CD4-positive, alpha-beta T cell (primary cell): Measurements from ENCODE around the gene CLHC1. TPM values are rescaled to one million over a fixed set of nuclear protein-coding genes. Genes with fewer than 3 reads are reported as not detected.

Source experiments
- ATAC-seq: fragments of 200-7000 bp; cut with Tn5 transposase; one replicate; pipeline ENCODE4 v1.10.0; 2022; ENCODE audit warnings: mild to moderate bottlenecking; ENCODE audit not compliant: poor library complexity
- CTCF ChIA-PET: fragments of 350-600 bp; sonication (Branson Sonifier 250); formaldehyde crosslinking; loops from one replicate; lab custom pipeline; 2021; ENCODE audit warnings: antibody characterized with exemption, inconsistent platforms; lab: Charles Lee
- POLR2A ChIA-PET: fragments of 350-600 bp; sonication (Branson Sonifier 250); formaldehyde crosslinking; loops from one replicate; lab custom pipeline; 2021; ENCODE audit warnings: antibody characterized with exemption, inconsistent platforms; lab: Charles Lee
- DNase-seq, 14 experiments: peaks; one replicate each; pipeline ENCODE4 v3.0.0-alpha.2; 2013 to 2020; ENCODE audit warnings: mixed read lengths in 2 of 14
- H3K27ac ChIP-seq, 2 donors: one replicate each; pipeline versions ENCODE4 v1.5.1 to v1.7.0; 2013; ENCODE audit warnings: low read length in 2 of 2, low read depth in 1 of 2, mild to moderate bottlenecking in 1 of 2
- H3K27me3 ChIP-seq, 2 experiments: 1 replicate in 1 of 2; 2 replicates in 1 of 2; pipeline versions ENCODE4 v1.6.1 to v1.7.0; 2013; ENCODE audit warnings: low read length in 2 of 2, control low read depth in 1 of 2, mild to moderate bottlenecking in 1 of 2, moderate library complexity in 1 of 2; ENCODE audit not compliant: insufficient read depth in 2 of 2, control insufficient read depth in 1 of 2
- H3K36me3 ChIP-seq: one replicate; pipeline ENCODE4 v1.6.1; 2013; ENCODE audit warnings: low read length, control low read depth; ENCODE audit not compliant: insufficient read depth
- H3K4me1 ChIP-seq: one replicate; pipeline ENCODE4 v1.6.1; 2013; ENCODE audit warnings: low read length, control low read depth; ENCODE audit not compliant: insufficient read depth
- H3K4me3 ChIP-seq: one replicate; pipeline ENCODE4 v1.5.1; 2013; ENCODE audit warnings: mild to moderate bottlenecking, low read length, moderate library complexity
- H3K9me3 ChIP-seq, 2 experiments: 1 replicate in 1 of 2; 2 replicates in 1 of 2; pipeline versions ENCODE4 v1.6.1 to v1.7.0; 2013; ENCODE audit warnings: low read length in 2 of 2, mild to moderate bottlenecking in 2 of 2, control low read depth in 1 of 2, moderate library complexity in 1 of 2; ENCODE audit not compliant: control insufficient read depth in 1 of 2, insufficient read depth in 1 of 2
- H3K27ac Mint-ChIP-seq: one replicate; pipeline ENCODE4 v1.8.0; 2020; ENCODE audit warnings: mixed read lengths
- H3K27me3 Mint-ChIP-seq: one replicate; pipeline ENCODE4 v1.8.0; 2021; ENCODE audit warnings: mixed read lengths
- H3K36me3 Mint-ChIP-seq: one replicate; pipeline ENCODE4 v1.8.0; 2021; ENCODE audit warnings: low read depth, mixed read lengths
- H3K4me1 Mint-ChIP-seq: one replicate; pipeline ENCODE4 v1.8.0; 2021; ENCODE audit warnings: low read depth, mixed read lengths
- H3K4me3 Mint-ChIP-seq: one replicate; pipeline ENCODE4 v1.8.0; 2020; ENCODE audit warnings: mild to moderate bottlenecking, mixed read lengths
- H3K9me3 Mint-ChIP-seq: one replicate; pipeline ENCODE4 v1.8.0; 2020; ENCODE audit warnings: mixed read lengths
- CTCF ChIP-seq: fragments of 200-600 bp; IDR thresholded peaks from one replicate; pipeline ENCODE4 v1.8.0; 2022; ENCODE audit warnings: antibody characterized with exemption, mild to moderate bottlenecking
- intact Hi-C, 2 experiments: fragments of 100-400 bp; cut with DNase I in 1 of 2; cut with micrococcal nuclease in 1 of 2; formaldehyde crosslinking; loops; one replicate each; pipeline versions ENCODE4 v1.15.1 to v1.9.0; 2023 to 2025; cut with DNase I, micrococcal nuclease
- total RNA-seq, 174 experiments: library from RNA in 2 of 174; stranded (reverse) in 2 of 174; gene quantifications; one replicate each; pipeline ENCODE4 v1.2.3 and lab custom pipeline; 2021 to 2026

The CLHC1 gene
- total RNA-seq, 2 experiments from 2014 or later = 4.4 TPM

- H3K36me3 ChIP-seq = no peaks in the 10 kb centered on the region
- H3K27me3 ChIP-seq = no peaks in the 10 kb centered on the region
- H3K27ac Mint-ChIP-seq = no peak overlapping the region
- H3K4me1 Mint-ChIP-seq = no peaks in the 10 kb centered on the region
- ATAC-seq = peak; percentile 72
- no peaks in the 10 kb centered on the region for H3K9me3 Mint-ChIP-seq
- no peaks in the 10 kb centered on the region for H3K4me1 ChIP-seq
- H3K36me3 Mint-ChIP-seq = no peaks in the 10 kb centered on the region
- intact Hi-C loops = loop anchor here in 1 of 2 experiments (1.0 kb wide), 2 partner anchors 153 to 268 kb away; no protein-coding TSS in a partner anchor
- peak in 10 of 14 experiments; percentile 10 to 73 (median 30) for DNase-seq
- ChIA-PET CTCF (interaction anchor here (0.7 to 1.4 kb wide), 10 partner anchors 9 to 442 kb away, joined by 3 to 5 read pairs (median 4); partner anchors contain the start of gene RTN4), POLR2A (interaction anchor here (0.7 to 1.6 kb wide), 8 partner anchors 13 to 152 kb away, joined by 3 to 5 read pairs (median 3); partner anchors contain the start of genes RPS27A and RTN4)
- peak; percentile 84 for TF ChIP-seq CTCF
- H3K27me3 Mint-ChIP-seq = no peaks in the 10 kb centered on the region
- H3K9me3 ChIP-seq = no peaks in the 10 kb centered on the region
- H3K4me3 Mint-ChIP-seq = no peak overlapping the region
- H3K4me3 ChIP-seq = no peak overlapping the region
- H3K27ac ChIP-seq = no peak overlapping the region
Measured at GRCh38 chr2:55168221-55169154, 63.6 kb downstream of the CLHC1 start.

GRCh38 chr2:55165626-55166025 lies 66.5 kb downstream of the CLHC1 start:
- H3K9me3 ChIP-seq = no peaks in the 10 kb centered on the region
- no peaks in the 10 kb centered on the region for H3K4me1 ChIP-seq
- no peak overlapping the region for H3K4me3 Mint-ChIP-seq
- H3K4me3 ChIP-seq = no peak overlapping the region
- TF ChIP-seq CTCF = no peak
- H3K4me1 Mint-ChIP-seq = no peaks in the 10 kb centered on the region
- H3K27me3 Mint-ChIP-seq = no peaks in the 10 kb centered on the region
- no peak overlapping the region for H3K27ac Mint-ChIP-seq
- no peaks in the 10 kb centered on the region for H3K36me3 Mint-ChIP-seq
- ATAC-seq = no peak
- H3K27me3 ChIP-seq = no peaks in the 10 kb centered on the region
- intact Hi-C loops = loop anchor here in 1 of 2 experiments (2.0 kb wide), 1 partner anchor 263 kb away; no protein-coding TSS in a partner anchor
- peak in 2 of 14 experiments; percentile 39 to 51 for DNase-seq
- POLR2A ChIA-PET = no interaction called here
- no peak overlapping the region for H3K27ac ChIP-seq
- CTCF ChIA-PET = no interaction called here
- no peaks in the 10 kb centered on the region for H3K36me3 ChIP-seq
- H3K9me3 Mint-ChIP-seq = no peaks in the 10 kb centered on the region

DNA sequence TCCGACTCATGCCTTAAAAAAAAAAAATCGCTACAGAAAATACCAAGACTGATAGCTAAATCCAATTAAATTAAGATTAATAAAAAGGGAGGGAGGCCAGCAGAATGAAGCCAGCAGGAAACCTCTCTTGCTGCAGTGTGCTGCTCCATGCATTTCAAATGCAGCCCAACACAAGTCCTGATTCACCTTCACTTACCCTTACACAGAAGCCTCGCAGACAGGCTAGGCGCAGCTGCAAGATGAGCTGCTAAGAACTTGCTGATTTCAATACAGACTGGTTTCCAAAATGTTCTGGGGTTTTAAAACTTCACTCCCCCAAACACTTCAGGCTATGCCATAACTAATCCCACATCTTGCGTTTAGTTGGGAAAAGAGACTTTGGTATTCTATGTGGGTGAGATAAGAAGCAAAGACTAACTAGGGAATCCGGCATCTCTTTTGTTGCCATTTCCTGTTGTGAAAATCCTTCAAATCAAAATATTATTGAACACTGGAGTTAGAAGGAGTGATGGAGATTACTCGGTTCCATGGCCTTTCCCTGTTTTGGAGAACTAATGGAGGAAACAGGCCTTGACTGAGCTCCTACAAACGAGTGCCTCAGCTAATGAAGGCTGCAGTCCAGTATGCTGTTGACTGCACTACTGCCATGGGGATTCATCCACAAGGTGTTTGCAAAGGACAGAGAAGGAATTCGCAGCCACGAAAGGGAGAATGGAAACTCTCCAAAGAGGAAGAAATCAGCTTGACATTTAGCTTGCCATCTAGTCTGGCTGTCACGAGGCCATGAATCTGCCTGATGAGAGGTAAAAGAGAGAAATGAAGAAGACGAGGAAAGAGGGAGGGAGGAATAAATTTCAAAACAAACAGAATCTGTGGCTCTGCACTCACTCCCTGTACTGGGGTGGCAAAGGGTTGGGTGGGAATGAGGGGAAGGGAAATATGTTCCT lies 67.3 kb downstream of the CLHC1 start:
- Mint-ChIP-seq H3K27me3 (no peaks in the 10 kb centered on the region), H3K9me3 (no peaks in the 10 kb centered on the region), H3K4me3 (no peak overlapping the region), H3K4me1 (no peaks in the 10 kb centered on the region), H3K36me3 (no peaks in the 10 kb centered on the region), H3K27ac (no peak overlapping the region)
- Histone ChIP-seq H3K27me3 (no peaks in the 10 kb centered on the region), H3K36me3 (no peaks in the 10 kb centered on the region), H3K4me1 (no peaks in the 10 kb centered on the region), H3K9me3 (no peaks in the 10 kb centered on the region), H3K4me3 (no peak overlapping the region), H3K27ac (no peak overlapping the region)
- TF ChIP-seq CTCF = no peak
- ChIA-PET CTCF (interaction anchor here (1.0 kb wide), 1 partner anchor 12 kb away, joined by 4 read pairs; no protein-coding TSS in a partner anchor), POLR2A (no interaction called here)
- intact Hi-C loops = no loop called here
- ATAC-seq (no peak), DNase-seq (no peak)
